HL-60 (cell line): Measurements from ENCODE around the gene SERPINA6.

Source experiments
- DNase-seq, 2 experiments: peaks; one replicate each; pipeline ENCODE4 v3.0.0-alpha.2; 2010 to 2020; ENCODE audit warnings: low read depth in 1 of 2, low spot score in 1 of 2
- H3K27ac ChIP-seq: fragments of 250-450 bp; sonication (Bioruptor Pico); replicated peaks from 2 replicates; pipeline ENCODE4 v1.5.1; 2020; ENCODE audit warnings: mild to moderate bottlenecking, moderate library complexity
- H3K27me3 ChIP-seq: fragments of 250-450 bp; sonication (Bioruptor Pico); 2 replicates; pipeline ENCODE4 v1.5.1; 2021; ENCODE audit warnings: mild to moderate bottlenecking, moderate library complexity; ENCODE audit not compliant: insufficient read depth, poor library complexity, severe bottlenecking
- H3K4me3 ChIP-seq: replicated peaks from 2 replicates; pipeline ENCODE4 v1.5.1; 2011; ENCODE audit warnings: mild to moderate bottlenecking, control low read depth, low read length; ENCODE audit not compliant: insufficient read depth
- CTCF ChIP-seq: IDR thresholded peaks from one replicate; pipeline ENCODE4 v1.5.1; 2011; ENCODE audit warnings: low read length, control low read depth, inconsistent platforms; ENCODE audit not compliant: insufficient read depth
- GABPA ChIP-seq: IDR thresholded peaks from 2 replicates; pipeline ENCODE4 v1.6.1; 2012; ENCODE audit warnings: low read depth
- POLR2AphosphoS5 ChIP-seq: IDR thresholded peaks from 2 replicates; pipeline ENCODE4 v1.6.1; 2012; ENCODE audit warnings: low read depth
- REST ChIP-seq: IDR thresholded peaks from 2 replicates; pipeline ENCODE4 v1.6.1; 2012; ENCODE audit warnings: low read depth; ENCODE audit not compliant: insufficient replicate concordance
- SPI1 ChIP-seq: IDR thresholded peaks from 2 replicates; pipeline ENCODE4 v1.6.1; 2012; ENCODE audit warnings: low read depth, mild to moderate bottlenecking, borderline replicate concordance

SERPINA6 gene

GRCh38 chr14:94320243-94320642 lies 2.9 kb downstream of the SERPINA6 start:
- DNase-seq, result no peak
- Histone ChIP-seq H3K27me3 (no peaks in the 10 kb centered on the region), H3K4me3 (no peak overlapping the region), H3K27ac (no peak overlapping the region)
- TF ChIP-seq SPI1 (peak; percentile 25; the same call in 1 of the 2 replicates), REST (no peak)

- TF ChIP-seq CTCF (no peak), POLR2AphosphoS5 (no peak), SPI1 (no peak), GABPA (no peak), REST (no peak)
- H3K27ac ChIP-seq, result no peak overlapping the region
- H3K27me3 ChIP-seq, result no peaks in the 10 kb centered on the region
- no peak for DNase-seq
- no peak overlapping the region for H3K4me3 ChIP-seq
Observed at GRCh38 chr14:94317259-94317658, 5.9 kb downstream of the SERPINA6 start.

GRCh38 chr14:94316692-94317091 lies 6.4 kb downstream of the SERPINA6 start:
- Histone ChIP-seq H3K27ac (no peak overlapping the region), H3K4me3 (no peak overlapping the region), H3K27me3 (no peaks in the 10 kb centered on the region)
- DNase-seq, result no peak
- TF ChIP-seq SPI1 (no peak), POLR2AphosphoS5 (no peak), REST (no peak), CTCF (no peak), GABPA (no peak)

- Histone ChIP-seq H3K27me3 (no peaks in the 10 kb centered on the region), H3K4me3 (no peak overlapping the region), H3K27ac (no peak overlapping the region)
- DNase-seq, result no peak
- no peak for TF ChIP-seq POLR2AphosphoS5
Observed at GRCh38 chr14:94314890-94315289, 8.2 kb downstream of the SERPINA6 start.
